HEK293T (cell line): Measurements from ENCODE around the gene HK1.

ENCODE experiments used
- SP1 ChIP-seq: fragments of 450-650 bp; IDR thresholded peaks from 2 replicates; pipeline ENCODE4 v1.6.1; 2017
- ZNF384 ChIP-seq: fragments of 450-650 bp; IDR thresholded peaks from 2 replicates; pipeline ENCODE4 v1.6.1; 2016

GRCh38 chr10:69346776-69347175, 68.5 kb downstream of the HK1 start:
- TF ChIP-seq SP1 (no peak), ZNF384 (no peak)
